IgD-negative memory B cell (primary cell): ENCODE measurements around the gene DPH1. TPM values are rescaled to one million over a fixed set of nuclear protein-coding genes. Genes with fewer than 3 reads are reported as not detected.

Source experiments
- H3K27ac Mint-ChIP-seq, 3 donors: one replicate each; pipeline ENCODE4 v1.8.0; 2020 to 2022; ENCODE audit warnings: mild to moderate bottlenecking in 3 of 3, mixed read lengths in 3 of 3, moderate library complexity in 1 of 3
- H3K27me3 Mint-ChIP-seq: one replicate; pipeline ENCODE4 v1.8.0; 2021; ENCODE audit warnings: mixed read lengths
- H3K36me3 Mint-ChIP-seq: one replicate; pipeline ENCODE4 v1.8.0; 2020; ENCODE audit warnings: mild to moderate bottlenecking, mixed read lengths
- H3K4me1 Mint-ChIP-seq, 3 donors: one replicate each; pipeline ENCODE4 v1.8.0; 2020 to 2022; ENCODE audit warnings: mixed read lengths in 3 of 3, mild to moderate bottlenecking in 1 of 3
- H3K4me3 Mint-ChIP-seq, 4 donors: one replicate each; pipeline ENCODE4 v1.8.0; 2020 to 2022; ENCODE audit warnings: mild to moderate bottlenecking in 4 of 4, mixed read lengths in 4 of 4, moderate library complexity in 3 of 4
- H3K9me3 Mint-ChIP-seq, 3 donors: one replicate each; pipeline ENCODE4 v1.8.0; 2020 to 2021; ENCODE audit warnings: mixed read lengths in 3 of 3, mild to moderate bottlenecking in 1 of 3
- polyA plus RNA-seq: library from polyadenylated mRNA; unstranded; fragments of 300-500 nt; fragmentation: Illumina TruSeq; gene quantifications from one replicate; pipeline ENCODE4 v1.2.3, GENCODE V29; 2021

Gene DPH1
- polyA plus RNA-seq, 1 donor from 2014 or later: 34.4 TPM

DNA sequence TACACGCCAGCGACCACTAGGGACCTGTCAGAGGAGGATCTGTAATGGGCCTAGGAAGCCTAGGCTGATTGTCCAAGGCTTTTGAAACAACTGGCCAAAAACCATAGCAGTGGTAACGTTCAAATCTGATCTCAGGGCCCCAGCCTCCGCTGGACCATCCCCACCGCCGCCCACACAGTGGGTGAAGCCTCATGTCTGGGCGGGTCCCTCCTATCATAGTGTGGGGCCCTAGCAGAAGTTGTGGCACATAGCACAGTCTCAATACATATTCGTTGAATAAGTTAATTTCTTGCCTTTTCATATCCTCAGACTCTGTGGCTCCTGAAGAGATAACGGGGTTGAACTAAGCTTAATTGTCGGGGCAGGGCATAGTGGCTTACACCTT, 818 bp downstream of the DPH1 start:
- Mint-ChIP-seq H3K4me3 (peak overlapping the region; percentile 93 to 98 (median 96)), H3K27ac (peak overlapping the region; percentile 70 to 97 (median 88)), H3K4me1 (peaks cover 9 to 21% (median 20%) of the 10 kb centered on the region in 3 donors), H3K27me3 (peaks cover 24% of the 10 kb centered on the region), H3K9me3 (no peaks in the 10 kb centered on the region), H3K36me3 (no peaks in the 10 kb centered on the region)

- Mint-ChIP-seq H3K27ac (peak overlapping the region in 1 of 3 donors; percentile 74), H3K4me1 (peaks cover 7 to 16% (median 15%) of the 10 kb centered on the region in 3 donors), H3K36me3 (no peaks in the 10 kb centered on the region), H3K9me3 (no peaks in the 10 kb centered on the region), H3K4me3 (peak overlapping the region in 2 of 4 donors; percentile 42 to 62), H3K27me3 (peaks cover 7% of the 10 kb centered on the region)
Measured at GRCh38 chr17:2033153-2033552, 3.2 kb downstream of the DPH1 start.

DNA sequence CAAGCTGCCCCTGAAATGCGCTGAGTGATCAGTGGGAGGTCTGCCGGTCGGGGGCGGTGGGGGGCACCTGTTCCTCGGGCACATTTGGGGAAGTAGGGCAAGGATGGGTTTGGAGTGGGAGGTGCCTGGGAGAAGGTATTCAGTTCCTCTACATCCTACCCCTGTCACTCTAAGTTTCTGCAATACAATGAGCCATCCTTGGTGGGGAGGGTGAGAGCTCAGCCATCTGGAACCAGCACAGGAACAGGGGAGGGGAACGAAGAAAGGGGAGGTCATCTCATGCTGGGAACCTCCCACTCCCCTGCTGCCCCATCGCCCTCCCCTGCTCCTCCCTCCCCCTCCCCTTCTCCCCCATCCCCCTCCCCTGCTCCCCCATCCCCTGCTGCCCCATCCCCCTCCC, 4.2 kb downstream of the DPH1 start:
- Mint-ChIP-seq H3K36me3 (no peaks in the 10 kb centered on the region), H3K27ac (no peak overlapping the region), H3K27me3 (no peaks in the 10 kb centered on the region), H3K4me3 (peak overlapping the region in 1 of 4 donors; percentile 47), H3K9me3 (no peaks in the 10 kb centered on the region), H3K4me1 (peaks cover 7 to 16% (median 15%) of the 10 kb centered on the region in 3 donors)

- Mint-ChIP-seq H3K4me3 (peak overlapping the region in 1 of 4 donors; percentile 73), H3K36me3 (no peaks in the 10 kb centered on the region), H3K9me3 (no peaks in the 10 kb centered on the region), H3K27ac (peak overlapping the region in 1 of 3 donors; percentile 51), H3K27me3 (no peaks in the 10 kb centered on the region), H3K4me1 (peaks cover 7 to 16% (median 15%) of the 10 kb centered on the region in 3 donors)
Measured at GRCh38 chr17:2034806-2035540, 5.0 kb downstream of the DPH1 start.

- Mint-ChIP-seq H3K4me1 (peaks cover 5 to 12% (median 11%) of the 10 kb centered on the region in 3 donors), H3K27me3 (no peaks in the 10 kb centered on the region), H3K27ac (peak overlapping the region in 1 of 3 donors; percentile 51), H3K36me3 (no peaks in the 10 kb centered on the region), H3K9me3 (no peaks in the 10 kb centered on the region), H3K4me3 (no peak overlapping the region)
Measured at GRCh38 chr17:2035541-2036488, 5.9 kb downstream of the DPH1 start.

GRCh38 chr17:2037155-2037554, 7.2 kb downstream of the DPH1 start:
- no peaks in the 10 kb centered on the region for H3K27me3 Mint-ChIP-seq
- peak overlapping the region in 2 of 3 donors; percentile 46 to 77 for H3K27ac Mint-ChIP-seq
- no peak overlapping the region for H3K4me3 Mint-ChIP-seq
- no peaks in the 10 kb centered on the region for H3K9me3 Mint-ChIP-seq
- peaks cover 4 to 11% (median 10%) of the 10 kb centered on the region in 3 donors for H3K4me1 Mint-ChIP-seq
- no peaks in the 10 kb centered on the region for H3K36me3 Mint-ChIP-seq

DNA sequence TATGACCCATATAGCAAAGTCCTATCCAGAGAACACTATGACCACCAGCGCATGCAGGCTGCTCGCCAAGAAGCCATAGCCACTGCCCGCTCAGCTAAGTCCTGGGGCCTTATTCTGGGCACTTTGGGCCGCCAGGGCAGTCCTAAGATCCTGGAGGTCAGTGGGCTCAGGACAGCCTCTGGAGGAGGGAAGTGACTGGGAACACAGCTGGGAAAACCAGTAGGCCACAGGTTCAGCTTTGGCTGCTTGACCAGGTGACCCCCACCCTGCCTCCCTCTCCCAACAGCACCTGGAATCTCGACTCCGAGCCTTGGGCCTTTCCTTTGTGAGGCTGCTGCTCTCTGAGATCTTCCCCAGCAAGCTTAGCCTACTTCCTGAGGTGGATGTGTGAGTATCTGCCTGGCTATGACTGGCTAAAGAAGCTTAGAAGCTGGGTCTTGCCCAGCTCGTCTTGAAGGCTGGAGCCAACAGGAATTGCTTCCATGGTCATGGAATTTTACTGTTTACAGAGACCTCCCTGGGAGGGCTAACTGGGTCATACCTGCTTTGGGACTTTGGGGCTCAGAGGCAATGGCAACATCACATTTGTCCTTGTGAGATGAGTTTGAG, 10.4 kb downstream of the DPH1 start:
- Mint-ChIP-seq H3K4me1 (peaks cover 7 to 13% (median 13%) of the 10 kb centered on the region in 3 donors), H3K9me3 (no peaks in the 10 kb centered on the region), H3K36me3 (peaks cover 5% of the 10 kb centered on the region), H3K27ac (peak overlapping the region in 2 of 3 donors; percentile 31 to 84), H3K27me3 (no peaks in the 10 kb centered on the region), H3K4me3 (peak overlapping the region; percentile 47 to 91 (median 66))

DNA sequence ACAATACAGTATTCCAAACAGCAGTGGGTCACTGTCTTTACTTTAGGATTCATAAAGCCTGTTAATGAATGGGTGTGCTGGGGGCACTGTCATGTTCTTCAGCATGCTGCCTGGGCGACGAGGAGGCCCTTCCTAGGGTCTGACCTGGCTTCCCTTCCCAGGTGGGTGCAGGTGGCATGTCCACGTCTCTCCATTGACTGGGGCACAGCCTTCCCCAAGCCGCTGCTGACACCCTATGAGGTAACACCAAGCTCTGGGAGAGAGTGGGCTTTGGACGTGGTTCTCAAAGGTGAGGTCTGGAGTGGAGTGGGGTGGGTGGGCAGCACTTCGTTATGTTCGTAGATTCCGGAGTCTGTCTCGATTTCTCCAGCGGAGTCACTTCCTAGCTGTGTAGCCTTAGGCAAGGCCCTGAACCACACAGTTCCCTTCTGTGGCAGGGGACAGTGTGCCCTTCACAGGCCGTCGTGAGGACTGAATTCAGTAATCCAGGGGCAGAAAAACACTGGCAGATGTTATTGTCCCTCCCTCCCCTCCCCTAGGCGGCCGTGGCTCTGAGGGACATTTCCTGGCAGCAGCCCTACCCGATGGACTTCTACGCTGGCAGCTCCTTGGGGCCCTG, 11.1 kb downstream of the DPH1 start:
- H3K27ac Mint-ChIP-seq: peak overlapping the region in 2 of 3 donors; percentile 39 to 84
- no peaks in the 10 kb centered on the region for H3K9me3 Mint-ChIP-seq
- peaks cover 7 to 13% (median 13%) of the 10 kb centered on the region in 3 donors for H3K4me1 Mint-ChIP-seq
- no peaks in the 10 kb centered on the region for H3K27me3 Mint-ChIP-seq
- peaks cover 5% of the 10 kb centered on the region for H3K36me3 Mint-ChIP-seq
- H3K4me3 Mint-ChIP-seq: peak overlapping the region; percentile 66 to 93 (median 79)

DNA sequence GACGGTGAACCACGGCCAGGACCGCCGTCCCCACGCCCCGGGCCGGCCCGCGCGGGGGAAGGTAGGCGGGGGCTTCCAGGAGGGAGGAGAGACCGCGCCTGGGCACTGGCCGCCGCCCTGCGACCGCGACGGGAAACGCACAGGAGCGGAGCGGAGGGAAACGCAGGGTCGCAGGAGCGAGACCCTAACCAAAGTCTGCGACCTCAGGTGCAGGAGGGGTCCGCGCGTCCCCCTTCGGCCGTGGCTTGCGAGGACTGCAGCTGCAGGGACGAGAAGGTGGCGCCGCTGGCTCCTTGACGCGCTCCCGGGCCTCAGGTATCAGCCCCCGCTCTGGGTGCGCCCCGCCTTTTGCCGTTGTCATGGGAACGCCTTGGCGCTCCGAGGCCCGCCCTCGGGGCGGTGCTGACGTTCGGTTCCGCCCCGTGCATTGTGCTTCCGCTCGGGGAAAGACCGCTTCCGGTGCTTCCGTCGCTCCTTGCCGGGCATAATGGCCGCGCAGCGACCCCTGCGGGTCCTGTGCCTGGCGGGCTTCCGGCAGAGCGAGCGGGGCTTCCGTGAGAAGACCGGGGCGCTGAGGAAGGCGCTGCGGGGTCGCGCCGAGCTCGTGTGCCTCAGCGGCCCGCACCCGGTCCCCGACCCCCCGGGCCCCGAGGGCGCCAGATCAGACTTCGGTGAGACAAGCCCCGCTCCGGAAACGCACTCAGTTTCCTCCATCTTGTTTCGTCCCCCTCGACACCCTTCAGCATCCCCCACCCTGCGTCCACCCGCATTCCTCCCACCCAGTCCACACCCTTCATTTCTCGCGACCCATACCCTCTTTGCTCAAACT, 11.8 kb downstream of the DPH1 start, which contains the start of gene OVCA2:
Gene OVCA2 (plus strand): TSS at position 462 of the 829 bp plus-strand sequence. CDS start 26 bp downstream, at position 488.
- H3K36me3 Mint-ChIP-seq: peaks cover 5% of the 10 kb centered on the region
- peak within 1 kb of the TSS; percentile 86 to 95 (median 92) for H3K4me3 Mint-ChIP-seq
- H3K4me1 Mint-ChIP-seq: peaks cover 7 to 13% (median 13%) of the 10 kb centered on the region in 3 donors
- peak within 1 kb of the TSS; percentile 84 to 95 (median 93) for H3K27ac Mint-ChIP-seq
- no peaks in the 10 kb centered on the region for H3K27me3 Mint-ChIP-seq
- no peaks in the 10 kb centered on the region for H3K9me3 Mint-ChIP-seq

- H3K27me3 Mint-ChIP-seq: no peaks in the 10 kb centered on the region
- no peaks in the 10 kb centered on the region for H3K9me3 Mint-ChIP-seq
- H3K27ac Mint-ChIP-seq: peak overlapping the region; percentile 84 to 95 (median 93)
- peaks cover 5% of the 10 kb centered on the region for H3K36me3 Mint-ChIP-seq
- peaks cover 7 to 13% (median 13%) of the 10 kb centered on the region in 3 donors for H3K4me1 Mint-ChIP-seq
- peak overlapping the region; percentile 86 to 95 (median 92) for H3K4me3 Mint-ChIP-seq
Measured at GRCh38 chr17:2042390-2042847, 12.5 kb downstream of the DPH1 start.

DNA sequence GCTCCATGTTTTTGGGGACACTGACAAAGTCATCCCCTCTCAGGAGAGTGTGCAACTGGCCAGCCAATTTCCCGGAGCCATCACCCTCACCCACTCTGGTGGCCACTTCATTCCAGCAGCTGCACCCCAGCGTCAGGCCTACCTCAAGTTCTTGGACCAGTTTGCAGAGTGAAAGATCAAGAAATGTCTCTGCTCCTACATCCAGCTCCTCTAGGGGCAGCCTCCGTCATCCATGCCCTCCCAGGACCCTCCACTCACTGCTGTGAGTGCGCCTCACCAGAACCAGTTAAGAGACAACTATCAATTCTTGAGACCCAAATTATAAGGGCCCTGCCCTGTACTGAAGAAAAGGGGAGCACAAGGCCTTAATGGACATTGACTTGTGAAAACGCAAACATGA, 13.0 kb downstream of the DPH1 start:
- peaks cover 5% of the 10 kb centered on the region for H3K36me3 Mint-ChIP-seq
- peaks cover 7 to 13% (median 13%) of the 10 kb centered on the region in 3 donors for H3K4me1 Mint-ChIP-seq
- peak overlapping the region; percentile 84 to 95 (median 93) for H3K27ac Mint-ChIP-seq
- H3K9me3 Mint-ChIP-seq: no peaks in the 10 kb centered on the region
- H3K27me3 Mint-ChIP-seq: no peaks in the 10 kb centered on the region
- H3K4me3 Mint-ChIP-seq: peak overlapping the region; percentile 86 to 95 (median 92)

DNA sequence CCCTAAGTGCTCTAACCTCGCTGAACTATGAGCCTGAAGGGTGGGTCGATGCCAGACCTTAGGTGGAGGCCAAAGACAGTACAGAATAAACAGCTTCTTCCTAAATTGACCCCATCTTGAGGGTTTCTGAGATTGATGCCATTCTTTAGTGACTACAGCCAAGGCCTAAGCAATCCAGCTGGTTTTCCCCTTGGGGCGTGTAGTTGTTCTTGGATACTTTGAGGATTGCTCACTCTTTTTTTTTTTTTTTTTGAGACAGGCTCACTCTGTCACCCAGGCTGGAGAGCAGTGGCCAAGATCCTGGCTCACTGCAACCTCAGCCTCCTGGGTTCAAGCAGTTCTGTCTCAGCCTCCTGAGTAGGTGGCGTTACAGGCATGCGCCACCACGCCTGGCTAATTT, 13.8 kb downstream of the DPH1 start:
- peak overlapping the region in 2 of 3 donors; percentile 84 to 93 for H3K27ac Mint-ChIP-seq
- H3K27me3 Mint-ChIP-seq: peaks cover 3% of the 10 kb centered on the region
- H3K36me3 Mint-ChIP-seq: peaks cover 5% of the 10 kb centered on the region
- H3K9me3 Mint-ChIP-seq: no peaks in the 10 kb centered on the region
- peak overlapping the region in 3 of 4 donors; percentile 86 to 93 (median 91) for H3K4me3 Mint-ChIP-seq
- H3K4me1 Mint-ChIP-seq: peaks cover 7 to 15% (median 13%) of the 10 kb centered on the region in 3 donors

DNA sequence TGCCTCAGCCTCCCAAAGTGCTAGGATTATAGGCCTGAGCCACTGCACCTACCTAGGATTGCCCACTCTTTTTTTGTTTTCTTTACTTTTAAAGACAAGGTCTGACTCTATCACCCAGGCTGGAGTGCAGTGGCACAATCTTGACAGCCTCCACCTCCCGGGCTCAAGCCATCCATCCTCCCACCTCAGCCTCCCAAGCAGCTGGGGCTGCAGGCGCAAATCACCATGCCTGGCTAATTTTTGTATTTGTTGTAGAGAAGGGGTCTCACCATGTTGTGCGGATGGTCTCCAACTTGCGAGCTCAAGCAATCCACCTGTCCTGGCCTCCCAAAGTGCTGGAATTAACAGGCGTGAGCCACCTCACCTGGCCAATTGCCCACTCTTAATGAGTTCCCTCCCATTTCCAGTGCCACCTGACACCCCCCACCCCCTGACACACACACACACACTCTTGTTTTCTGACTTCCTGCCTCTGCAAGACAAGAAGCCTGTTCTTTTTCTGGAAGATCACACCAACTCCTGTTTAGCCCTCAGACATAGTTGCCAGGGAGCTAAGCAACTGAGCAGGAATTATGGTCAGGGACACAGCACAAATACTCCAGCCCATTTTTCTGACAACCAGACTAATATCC, 14.4 kb downstream of the DPH1 start:
- Mint-ChIP-seq H3K27ac (peak overlapping the region in 1 of 3 donors; percentile 84), H3K4me1 (peaks cover 10 to 19% (median 13%) of the 10 kb centered on the region in 3 donors), H3K27me3 (peaks cover 3% of the 10 kb centered on the region), H3K36me3 (peaks cover 5% of the 10 kb centered on the region), H3K4me3 (peak overlapping the region in 2 of 4 donors; percentile 43 to 91), H3K9me3 (no peaks in the 10 kb centered on the region)
